D341Med (cell line): ENCODE measurements around the gene CCDC33.

ENCODE experiments used
- DNase-seq: peaks from one replicate; pipeline ENCODE4 v3.0.0; 2012; ENCODE audit warnings: low spot score

CCDC33 gene

GRCh38 chr15:74364936-74365597 is 128.9 kb downstream of the CCDC33 start:
- DNase-seq, result no peak

GRCh38 chr15:74365598-74366445 is 129.7 kb downstream of the CCDC33 start:
- peak; percentile 43 for DNase-seq

GRCh38 chr15:74367296-74367854 is 131.2 kb downstream of the CCDC33 start, which contains the start of gene CYP11A1:
Gene CYP11A1 (minus strand): TSS chr15:74367646. CDS start chr15:74367585, 61 bp downstream.
- DNase-seq, result peak; percentile 14

GRCh38 chr15:74368121-74368520 is 132.0 kb downstream of the CCDC33 start:
- no peak for DNase-seq

GRCh38 chr15:74369084-74369745 is 133.1 kb downstream of the CCDC33 start:
- DNase-seq, result no peak

- no peak for DNase-seq
Measured at GRCh38 chr15:74369756-74370155, 133.6 kb downstream of the CCDC33 start.

- DNase-seq, result no peak
Measured at GRCh38 chr15:74370471-74370870, 134.3 kb downstream of the CCDC33 start.

GRCh38 chr15:74373056-74373650 is 137.0 kb downstream of the CCDC33 start:
- DNase-seq, result no peak

- DNase-seq, result peak; percentile 98
Measured at GRCh38 chr15:74373731-74374647, 137.9 kb downstream of the CCDC33 start.

- DNase-seq, result no peak
Measured at GRCh38 chr15:74374648-74375302, 138.6 kb downstream of the CCDC33 start.

GRCh38 chr15:74375303-74375693 is 139.2 kb downstream of the CCDC33 start:
- DNase-seq, result peak; percentile 78

- no peak for DNase-seq
Measured at GRCh38 chr15:74376226-74376625, 140.1 kb downstream of the CCDC33 start.

GRCh38 chr15:74376825-74377581 is 140.9 kb downstream of the CCDC33 start:
- DNase-seq, result no peak

- DNase-seq, result no peak
Measured at GRCh38 chr15:74377831-74378766, 142.0 kb downstream of the CCDC33 start.

GRCh38 chr15:74378848-74379247 is 142.7 kb downstream of the CCDC33 start:
- DNase-seq, result no peak

GRCh38 chr15:74380361-74381189 is 144.4 kb downstream of the CCDC33 start:
- DNase-seq, result no peak

GRCh38 chr15:74381190-74381453 is 145.0 kb downstream of the CCDC33 start:
- no peak for DNase-seq

- DNase-seq, result no peak
Measured at GRCh38 chr15:74381481-74381880, 145.4 kb downstream of the CCDC33 start.
